HG02623 (cell line): ENCODE results near the gene OTOP1.
"Not testable (repeated sequence)": the region's sequence is repeated elsewhere in the genome, so short reads cannot be mapped to it uniquely, and the experiment has no call there.

ENCODE experiments used
- ATAC-seq: cut with Tn5 transposase; IDR thresholded peaks from one replicate; pipeline ENCODE4 v1.9.1; 2021; ENCODE audit warnings: moderate library complexity; ENCODE audit not compliant: unreplicated experiment

OTOP1 gene, protein sequence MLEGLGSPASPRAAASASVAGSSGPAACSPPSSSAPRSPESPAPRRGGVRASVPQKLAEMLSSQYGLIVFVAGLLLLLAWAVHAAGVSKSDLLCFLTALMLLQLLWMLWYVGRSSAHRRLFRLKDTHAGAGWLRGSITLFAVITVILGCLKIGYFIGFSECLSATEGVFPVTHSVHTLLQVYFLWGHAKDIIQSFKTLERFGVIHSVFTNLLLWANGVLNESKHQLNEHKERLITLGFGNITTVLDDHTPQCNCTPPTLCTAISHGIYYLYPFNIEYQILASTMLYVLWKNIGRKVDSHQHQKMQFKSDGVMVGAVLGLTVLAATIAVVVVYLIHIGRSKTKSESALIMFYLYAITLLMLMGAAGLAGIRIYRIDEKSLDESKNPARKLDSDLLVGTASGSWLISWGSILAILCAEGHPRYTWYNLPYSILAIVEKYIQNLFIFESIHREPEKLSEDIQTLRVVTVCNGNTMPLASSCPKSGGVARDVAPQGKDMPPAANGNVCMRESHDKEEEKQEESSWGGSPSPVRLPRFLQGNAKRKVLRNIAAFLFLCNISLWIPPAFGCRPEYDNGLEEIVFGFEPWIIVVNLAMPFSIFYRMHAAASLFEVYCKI

GRCh38 chr4:4226606-4227438 lies at the start of gene OTOP1:
TSS of gene OTOP1 (minus strand) at chr4:4226929. CDS start at chr4:4226864, 65 bp downstream.
- ATAC-seq: no peak

- no peak for ATAC-seq
Observed at GRCh38 chr4:4274226-4274625, 47.5 kb upstream of the OTOP1 start.

DNA sequence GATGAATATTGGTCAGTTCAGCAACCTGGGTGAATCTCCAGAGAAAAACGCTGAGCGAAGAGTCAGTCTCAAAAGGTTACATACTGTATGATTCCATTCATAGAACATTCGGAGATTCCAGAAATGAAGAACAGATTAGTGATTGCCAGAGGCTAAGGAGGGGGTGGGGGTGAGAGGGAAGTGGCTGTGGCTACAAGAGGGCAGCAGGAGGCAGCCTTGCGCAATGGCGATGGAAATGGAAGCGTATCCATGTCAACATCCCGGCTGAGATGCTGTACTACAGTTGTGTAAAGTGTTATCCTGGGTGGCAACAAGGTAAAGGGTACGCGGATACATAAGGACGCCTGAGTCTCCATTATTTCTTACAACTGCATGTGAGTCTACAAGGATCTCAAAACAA lies 45.2 kb upstream of the OTOP1 start:
- ATAC-seq: no peak

DNA sequence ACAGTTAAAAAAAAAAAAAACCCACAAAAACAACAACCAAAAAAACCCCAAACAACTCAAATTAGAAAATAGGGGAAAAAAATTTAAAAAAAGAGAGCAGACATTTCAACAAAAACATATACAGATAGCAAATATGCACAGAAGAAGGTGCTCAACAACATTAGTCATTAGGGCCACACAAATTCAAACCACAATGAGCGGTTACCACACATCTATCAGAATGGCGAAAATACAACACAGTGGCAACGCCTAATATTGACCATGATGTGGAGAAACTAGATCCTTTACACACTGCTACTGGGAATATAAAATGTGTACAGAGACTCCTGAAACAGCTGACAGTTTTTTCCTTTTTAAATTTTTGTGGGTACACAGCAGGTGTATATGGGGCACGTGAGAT lies 43.8 kb upstream of the OTOP1 start:
- no peak for ATAC-seq

GRCh38 chr4:4269856-4270255 lies 43.1 kb upstream of the OTOP1 start:
- no peak for ATAC-seq

GRCh38 chr4:4269331-4269731 lies 42.6 kb upstream of the OTOP1 start:
- no peak for ATAC-seq

- no peak for ATAC-seq
Observed at GRCh38 chr4:4268776-4269175, 42.0 kb upstream of the OTOP1 start.

GRCh38 chr4:4267981-4268380 lies 41.3 kb upstream of the OTOP1 start:
- no peak for ATAC-seq

DNA sequence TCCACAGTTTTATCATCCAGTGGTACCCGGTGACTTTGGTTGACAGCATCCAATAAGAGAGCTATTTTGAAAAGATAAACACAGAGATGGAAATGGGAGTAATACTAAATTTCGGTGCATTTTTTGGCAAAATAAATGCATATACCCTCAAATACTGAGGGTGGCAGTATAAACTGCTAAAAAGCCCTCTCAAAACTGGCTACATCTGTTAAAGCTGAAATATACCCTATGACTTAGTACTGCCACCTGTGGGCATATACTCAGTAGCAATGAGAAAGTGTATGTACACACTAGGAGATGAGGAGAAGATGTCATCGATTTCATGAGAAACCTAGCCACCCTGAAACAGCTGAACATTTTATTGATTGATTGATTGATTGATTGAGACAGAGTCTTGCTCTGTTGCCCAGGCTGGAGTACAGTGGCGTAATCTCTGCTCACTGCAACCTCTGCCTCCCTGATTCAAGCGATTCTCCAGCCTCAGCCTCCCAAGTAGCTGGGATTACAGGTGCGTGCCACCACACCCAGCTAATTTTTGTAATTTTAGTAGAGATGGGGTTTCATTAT lies 33.5 kb upstream of the OTOP1 start:
- ATAC-seq: no peak

- ATAC-seq: no peak
Observed at GRCh38 chr4:4259484-4260100, 32.9 kb upstream of the OTOP1 start.

DNA sequence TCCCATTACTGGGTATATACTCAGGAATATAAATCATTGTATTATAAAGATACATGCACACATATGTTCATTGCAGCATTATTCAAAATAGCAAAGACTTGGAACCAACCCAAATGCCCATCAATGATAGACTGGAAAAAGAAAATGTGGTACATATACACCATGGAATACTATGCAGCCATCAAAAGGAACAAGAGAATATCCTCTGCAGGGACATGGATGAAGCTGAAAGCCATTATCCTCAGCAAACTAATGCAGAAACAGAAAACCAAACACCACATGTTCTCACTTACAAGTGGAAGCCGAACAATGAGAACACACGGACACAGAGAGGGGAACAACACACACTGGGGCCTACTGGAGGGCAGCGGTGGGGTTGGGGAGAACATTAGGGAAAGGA lies 31.0 kb upstream of the OTOP1 start:
- not testable (repeated sequence) for ATAC-seq

- ATAC-seq: no peak
Observed at GRCh38 chr4:4256799-4257198, 30.1 kb upstream of the OTOP1 start.

DNA sequence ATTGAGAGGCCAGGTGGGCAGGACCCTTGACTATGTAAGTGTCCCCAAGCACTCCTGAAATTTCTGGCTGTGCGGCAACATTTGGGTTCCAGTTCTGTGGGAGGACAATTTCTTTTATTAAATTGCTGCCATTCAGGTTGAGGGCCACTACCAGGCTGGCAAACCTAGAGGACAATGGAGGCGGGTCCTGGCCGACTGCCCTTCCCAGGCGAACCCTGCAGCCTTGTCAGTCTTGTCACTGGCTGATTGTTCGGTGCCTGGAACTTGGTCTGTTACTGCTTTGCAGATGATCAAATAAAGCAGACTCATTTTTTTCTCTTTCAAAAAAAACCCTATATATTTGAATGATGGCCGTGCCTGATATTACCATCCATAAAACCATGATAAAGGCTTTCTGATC lies 27.9 kb upstream of the OTOP1 start:
- no peak for ATAC-seq

- no peak for ATAC-seq
Observed at GRCh38 chr4:4254199-4254598, 27.5 kb upstream of the OTOP1 start.

GRCh38 chr4:4249866-4250265 lies 23.1 kb upstream of the OTOP1 start:
- no peak for ATAC-seq

GRCh38 chr4:4249342-4249741 lies 22.6 kb upstream of the OTOP1 start:
- not testable (repeated sequence) for ATAC-seq

- ATAC-seq: no peak
Observed at GRCh38 chr4:4248885-4249203, 22.1 kb upstream of the OTOP1 start.

DNA sequence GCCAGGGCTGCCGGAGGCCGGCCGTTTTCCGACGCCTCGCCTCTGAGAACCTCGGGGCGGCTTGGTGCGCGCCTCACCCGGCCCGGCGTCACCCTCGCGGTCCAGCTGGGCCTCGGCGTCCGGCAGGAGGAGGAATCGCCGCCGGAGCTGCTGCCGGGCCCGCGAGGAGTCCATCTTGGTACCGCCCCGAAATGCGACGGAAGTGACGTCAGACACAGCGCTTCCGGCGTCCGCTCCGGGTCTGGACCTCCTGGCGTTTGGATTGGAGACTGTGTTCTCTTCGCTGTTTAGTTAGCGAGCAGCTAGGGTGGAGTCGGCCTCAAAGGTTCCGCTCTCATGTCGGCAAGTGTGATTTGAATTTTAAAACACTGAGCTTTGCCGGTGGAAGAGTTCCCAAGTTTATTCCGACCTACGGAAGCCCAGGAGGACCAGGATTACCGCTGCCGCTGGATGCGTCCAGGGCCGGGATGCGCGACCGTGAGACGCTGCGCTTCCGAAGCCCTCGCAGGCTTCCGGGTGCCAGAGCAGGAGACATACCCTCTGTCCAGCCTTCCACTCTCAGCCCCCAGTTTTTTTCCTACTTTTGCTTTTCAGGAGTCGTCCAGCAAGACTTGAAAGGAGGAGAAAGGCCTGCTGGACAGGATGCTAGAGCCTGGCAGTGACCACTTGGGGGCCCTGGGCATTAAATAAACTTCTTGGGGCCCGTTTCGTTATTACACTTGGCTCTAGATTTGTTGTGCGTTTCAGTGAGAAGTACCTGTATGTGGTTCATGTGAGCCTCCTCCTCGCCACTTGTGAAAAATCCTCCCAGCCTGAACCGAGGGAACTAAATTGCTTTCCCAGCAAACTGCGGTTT lies 21.5 kb upstream of the OTOP1 start, which contains the start of gene TMEM128:
TMEM128 (minus strand) TSS at position 195 of the 856 bp plus-strand sequence; CDS start at position 174, 21 bp downstream.
- peak; percentile 98 for ATAC-seq

- ATAC-seq: peak; percentile 2
Observed at GRCh38 chr4:4247696-4248028, 20.9 kb upstream of the OTOP1 start.

DNA sequence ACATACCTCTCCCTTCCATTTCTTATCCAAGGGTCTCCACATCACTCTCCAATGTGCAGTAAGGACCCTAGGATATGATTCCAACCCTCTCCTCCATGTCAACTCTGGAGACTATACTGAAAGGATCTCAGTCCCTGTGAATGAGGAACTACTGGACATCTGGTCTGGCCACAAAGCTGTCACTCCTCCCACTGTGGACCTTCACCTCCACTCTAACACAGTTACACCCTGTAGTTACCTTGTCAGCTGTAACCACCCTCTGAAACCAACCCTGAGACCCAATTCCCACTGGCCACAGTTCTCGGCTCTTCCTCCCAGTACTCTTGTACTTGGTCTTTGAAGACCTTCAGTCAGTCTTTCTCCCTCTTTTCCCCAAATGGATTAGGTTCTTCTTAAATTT lies 18.4 kb upstream of the OTOP1 start:
- no peak for ATAC-seq
